AG09319 (cell line): ENCODE results near the gene ATXN7L1.

Experiments
- DNase-seq: peaks from one replicate; pipeline ENCODE4 v3.0.0-alpha.2; 2010; ENCODE audit warnings: low read depth; ENCODE audit errors: extremely low read depth
- CTCF ChIP-seq: IDR thresholded peaks from 2 replicates; pipeline ENCODE4 v1.5.1; 2011; ENCODE audit warnings: low read depth, mild to moderate bottlenecking, inconsistent platforms, low read length, moderate library complexity

Gene ATXN7L1

GRCh38 chr7:105878746-105879605 is 2.6 kb upstream of the ATXN7L1 start:
- no peak for DNase-seq
- TF ChIP-seq CTCF: no peak

GRCh38 chr7:105877736-105878135 is 1.3 kb upstream of the ATXN7L1 start:
- DNase-seq: no peak
- no peak for TF ChIP-seq CTCF

- no peak for DNase-seq
- TF ChIP-seq CTCF: peak; percentile 9
These were observed 684 bp upstream of the ATXN7L1 start for GRCh38 chr7:105876964-105877601.

GRCh38 chr7:105875505-105875904 is 894 bp downstream of the ATXN7L1 start:
- DNase-seq: no peak
- TF ChIP-seq CTCF: no peak

- DNase-seq: no peak
- no peak for TF ChIP-seq CTCF
These were observed 2.3 kb downstream of the ATXN7L1 start for GRCh38 chr7:105874055-105874454.

GRCh38 chr7:105872491-105872890 is 3.9 kb downstream of the ATXN7L1 start:
- no peak for TF ChIP-seq CTCF
- no peak for DNase-seq

- TF ChIP-seq CTCF: no peak
- no peak for DNase-seq
These were observed 5.3 kb downstream of the ATXN7L1 start for GRCh38 chr7:105871142-105871541.
